ENCODE results near the gene NFX1. TPM values are rescaled to one million over a fixed set of nuclear protein-coding genes. Genes with fewer than 3 reads are reported as not detected.

NFX1 gene
- 10 to 100 TPM; 35.2 to 38.3 TPM for total RNA-seq
- long read RNA-seq, transcript NFX1-201 (16 exons, 3,513 nt): major isoform, 6 of 33 reads
- long read RNA-seq, partial matches to known transcripts: 7 of 33 reads
- long read RNA-seq, other reads (novel, unspliced or antisense): 18 of 33 reads

- DNase-seq: peak; percentile 97 to 98
- ATAC-seq: peak; percentile 88
- intact Hi-C loops (cut with DNase I, micrococcal nuclease): no loop called here
Observed at GRCh38 chr9:33290247-33291030, at the start of gene NFX1. Gene NFX1 (plus strand): TSS chr9:33290516. CDS start chr9:33290573, 57 bp downstream.

- ATAC-seq (peak; percentile 74), DNase-seq (peak in 1 of 2 donors; percentile 39)
- intact Hi-C loops (cut with DNase I, micrococcal nuclease): no loop called here
Observed at GRCh38 chr9:33241298-33241697, 49.0 kb upstream of the NFX1 start.

- DNase-seq: no peak
- no peak for ATAC-seq
- intact Hi-C loops (cut with DNase I, micrococcal nuclease): no loop called here
Observed at GRCh38 chr9:33242609-33243134, 47.6 kb upstream of the NFX1 start.

- intact Hi-C loops (cut with DNase I, micrococcal nuclease): no loop called here
- ATAC-seq (peak; percentile 74), DNase-seq (no peak)
Observed at GRCh38 chr9:33244137-33244784, 46.1 kb upstream of the NFX1 start.

GRCh38 chr9:33245341-33245740 lies 45.0 kb upstream of the NFX1 start:
- ATAC-seq: no peak
- DNase-seq: no peak
- intact Hi-C loops (cut with DNase I, micrococcal nuclease): no loop called here

GRCh38 chr9:33246269-33246860 lies 44.0 kb upstream of the NFX1 start:
- DNase-seq (no peak), ATAC-seq (no peak)
- intact Hi-C loops (cut with DNase I, micrococcal nuclease): no loop called here

- no peak for DNase-seq
- ATAC-seq: no peak
- intact Hi-C loops (cut with DNase I, micrococcal nuclease): no loop called here
Observed at GRCh38 chr9:33248606-33249005, 41.7 kb upstream of the NFX1 start.

- no peak for DNase-seq
- intact Hi-C loops (cut with DNase I, micrococcal nuclease): no loop called here
- ATAC-seq: peak; percentile 11
Observed at GRCh38 chr9:33249087-33249658, 41.1 kb upstream of the NFX1 start.

GRCh38 chr9:33249983-33250382 lies 40.3 kb upstream of the NFX1 start:
- intact Hi-C loops (cut with DNase I, micrococcal nuclease): no loop called here
- no peak for DNase-seq
- no peak for ATAC-seq

GRCh38 chr9:33250458-33250995 lies 39.8 kb upstream of the NFX1 start:
- intact Hi-C loops (cut with DNase I, micrococcal nuclease): no loop called here
- DNase-seq (no peak), ATAC-seq (peak; percentile 13)

GRCh38 chr9:33254211-33254610 lies 36.1 kb upstream of the NFX1 start:
- ATAC-seq (no peak), DNase-seq (no peak)
- intact Hi-C loops (cut with DNase I, micrococcal nuclease): no loop called here

- no peak for ATAC-seq
- intact Hi-C loops (cut with DNase I, micrococcal nuclease): no loop called here
Observed at GRCh38 chr9:33255014-33255413, 35.3 kb upstream of the NFX1 start.

GRCh38 chr9:33255471-33255870 lies 34.8 kb upstream of the NFX1 start:
- intact Hi-C loops (cut with DNase I, micrococcal nuclease): no loop called here
- DNase-seq (no peak), ATAC-seq (no peak)

More at GRCh38 chr9:33255014-33255413, 35.3 kb upstream of the NFX1 start:
- no peak for DNase-seq

GRCh38 chr9:33256236-33256635 lies 34.1 kb upstream of the NFX1 start:
- no peak for ATAC-seq
- intact Hi-C loops (cut with DNase I, micrococcal nuclease): no loop called here
- DNase-seq: no peak

GRCh38 chr9:33257276-33257675 lies 33.0 kb upstream of the NFX1 start:
- DNase-seq: no peak
- intact Hi-C loops (cut with DNase I, micrococcal nuclease): no loop called here
- ATAC-seq: no peak

- no peak for ATAC-seq
- no peak for DNase-seq
- intact Hi-C loops (cut with DNase I, micrococcal nuclease): no loop called here
Observed at GRCh38 chr9:33260372-33260771, 29.9 kb upstream of the NFX1 start.

- DNase-seq (no peak), ATAC-seq (peak; percentile 22)
- intact Hi-C loops (cut with DNase I, micrococcal nuclease): no loop called here
Observed at GRCh38 chr9:33263131-33264002, 26.9 kb upstream of the NFX1 start.

- DNase-seq (peak; percentile 58 to 74), ATAC-seq (peak; percentile 27)
- intact Hi-C loops (cut with DNase I, micrococcal nuclease): no loop called here
Observed at GRCh38 chr9:33264003-33264472, 26.3 kb upstream of the NFX1 start.

Measured in left colon (tissue), 2 donors.